SU-DHL-6 (cell line): ENCODE measurements around the gene LRRC4C.

Source experiments
- CTCF ChIP-seq: fragments of 200-600 bp; sonication (generic); IDR thresholded peaks from one replicate; pipeline ENCODE4 v1.5.1; 2017; ENCODE audit warnings: antibody characterized with exemption, mild to moderate bottlenecking, low read length, moderate library complexity; ENCODE audit not compliant: insufficient read depth, poor library complexity, severe bottlenecking
- EZH2phosphoT487 ChIP-seq: fragments of 200-600 bp; sonication (generic), shearing (Covaris generic); conservative IDR thresholded peaks from 2 replicates; pipeline ENCODE4 v1.6.1; 2018; ENCODE audit warnings: mild to moderate bottlenecking, antibody characterized with exemption, low read length, moderate library complexity, mixed read lengths

- no peak for TF ChIP-seq CTCF
- TF ChIP-seq EZH2phosphoT487 = no peak
These were observed 1319.9 kb downstream of the LRRC4C start for GRCh38 chr11:40139536-40139935.
